ENCODE measurements around the gene HSDL2. TPM values are rescaled to one million over a fixed set of nuclear protein-coding genes. Genes with fewer than 3 reads are reported as not detected.

The HSDL2 gene
- total and polyA plus RNA-seq, 8 donors, result 9.4 to 20.4 (median 14.1) TPM

GRCh38 chr9:112380825-112381221, 915 bp downstream of the HSDL2 start:
- intact Hi-C loops (cut with DNase I), result no loop called here
- no peak for DNase-seq
- no peak for TF ChIP-seq CTCF (IDR thresholded peaks at IDR 0.05)
- peak overlapping the region in 1 of 4 donors; percentile 99 for H3K27ac ChIP-seq
- no peaks in the 10 kb centered on the region for H3K36me3 ChIP-seq
- no peaks in the 10 kb centered on the region for H3K9me3 ChIP-seq
- ATAC-seq, result no peak
- 40 to 41% methylated on average over 7 of the region's 7 CpGs for WGBS, 2 donors
- no peak for FAIRE-seq
- no peaks in the 10 kb centered on the region for H3K27me3 ChIP-seq
- peaks cover 8 to 41% (median 28%) of the 10 kb centered on the region in 3 donors for H3K4me1 ChIP-seq
- H3K4me3 ChIP-seq, result peak overlapping the region in 3 of 4 donors; percentile 63 to 87 (median 71)

DNA sequence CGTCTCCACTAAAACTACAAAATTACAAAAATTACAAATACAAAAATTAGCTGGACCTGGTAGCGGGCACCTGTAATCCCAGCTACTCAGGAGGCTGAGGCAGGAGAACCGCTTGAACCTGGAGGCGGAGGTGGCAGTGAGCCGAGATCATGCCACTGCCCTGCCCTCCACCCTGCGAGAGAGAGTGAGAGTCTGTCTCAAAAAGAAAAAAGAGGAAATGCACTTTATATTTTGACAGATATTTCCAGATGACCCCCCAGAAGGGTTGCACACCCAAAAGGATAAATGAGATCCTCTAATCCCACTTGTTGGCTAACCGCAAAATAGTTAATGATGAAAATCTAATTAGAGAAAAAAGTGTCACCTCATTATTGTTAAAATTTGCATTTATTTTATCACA, 2.2 kb downstream of the HSDL2 start:
- WGBS, 2 donors, result 94 to 100% methylated on average over 7 of the region's 7 CpGs
- peaks cover 5 to 38% (median 23%) of the 10 kb centered on the region in 3 donors for H3K4me1 ChIP-seq

DNA sequence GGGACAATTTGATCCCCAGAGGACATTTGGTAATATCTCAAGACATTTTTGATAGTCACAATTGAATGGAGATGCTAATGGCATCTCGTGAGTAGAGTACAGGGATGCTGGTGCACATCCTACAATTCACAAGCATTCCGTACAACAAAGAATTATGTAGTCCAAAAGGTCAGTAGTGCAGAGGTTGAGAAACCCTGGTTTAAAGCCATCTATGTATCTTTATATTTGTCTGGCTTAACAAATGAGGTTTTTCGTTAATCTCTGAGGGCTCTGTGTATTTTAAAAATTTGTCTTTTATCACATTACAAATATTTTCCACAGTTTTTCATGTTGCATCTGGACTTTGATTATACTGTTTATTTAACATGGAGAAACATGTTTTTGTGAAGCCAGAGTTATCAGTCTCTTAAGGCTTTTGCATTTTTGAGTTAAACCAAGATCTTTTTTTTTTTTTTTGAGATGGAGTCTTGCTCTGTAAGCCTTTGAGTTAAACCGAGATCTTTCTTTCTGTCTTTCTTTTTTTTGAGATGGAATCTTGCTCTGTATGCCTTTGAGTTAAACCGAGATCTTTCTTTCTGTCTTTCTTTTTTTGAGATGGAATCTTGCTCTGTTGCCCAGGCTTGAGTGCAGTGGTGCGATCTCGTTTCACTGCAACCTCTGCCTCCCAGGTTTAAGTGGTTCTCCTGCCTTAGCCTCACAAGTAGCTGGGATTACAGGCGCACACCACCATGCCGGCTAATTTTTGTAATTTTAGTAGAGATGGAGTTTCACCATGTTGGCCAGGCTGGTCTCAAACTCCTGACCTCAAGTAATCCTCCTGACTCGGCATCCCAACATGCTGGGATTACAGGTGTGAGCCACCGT, 2.8 kb downstream of the HSDL2 start:
- Histone ChIP-seq H3K9me3 (no peaks in the 10 kb centered on the region), H3K4me1 (peaks cover 0 to 31% (median 16%) of the 10 kb centered on the region in 3 donors), H3K27ac (no peak overlapping the region), H3K27me3 (no peaks in the 10 kb centered on the region), H3K36me3 (no peaks in the 10 kb centered on the region), H3K4me3 (no peak overlapping the region)
- FAIRE-seq (no peak), ATAC-seq (no peak), DNase-seq (no peak)
- TF ChIP-seq CTCF (IDR thresholded peaks at IDR 0.05), result no peak
- WGBS, 2 donors, result 67 to 69% methylated on average over 11 of the region's 11 CpGs
- intact Hi-C loops (cut with DNase I), result no loop called here

More for the DNA sequence above, 2.2 kb downstream of the HSDL2 start:
- H3K27me3 ChIP-seq, result no peaks in the 10 kb centered on the region
- no peaks in the 10 kb centered on the region for H3K36me3 ChIP-seq
- ATAC-seq (no peak), FAIRE-seq (no peak), DNase-seq (no peak)
- H3K4me3 ChIP-seq, result no peak overlapping the region
- H3K9me3 ChIP-seq, result no peaks in the 10 kb centered on the region
- intact Hi-C loops (cut with DNase I), result no loop called here
- H3K27ac ChIP-seq, result no peak overlapping the region
- no peak for TF ChIP-seq CTCF (IDR thresholded peaks at IDR 0.05)

GRCh38 chr9:112384219-112384618, 4.3 kb downstream of the HSDL2 start:
- ATAC-seq, result no peak
- H3K36me3 ChIP-seq, result no peaks in the 10 kb centered on the region
- WGBS, 2 donors, result 80 to 83% methylated on average over 1 of the region's 1 CpG

More at GRCh38 chr9:112384219-112384618, 4.3 kb downstream of the HSDL2 start:
- Histone ChIP-seq H3K27ac (no peak overlapping the region), H3K4me1 (peaks cover 0 to 24% (median 11%) of the 10 kb centered on the region in 3 donors), H3K4me3 (no peak overlapping the region), H3K9me3 (no peaks in the 10 kb centered on the region), H3K27me3 (no peaks in the 10 kb centered on the region)
- intact Hi-C loops (cut with DNase I), result no loop called here
- DNase-seq (no peak), FAIRE-seq (no peak)
- no peak for TF ChIP-seq CTCF (IDR thresholded peaks at IDR 0.05)

Measured in pancreas (tissue), 10 donors.